Activated CD4-positive, alpha-beta T cell treated with anti-CD3 and anti-CD28 coated beads, Interleukin-2, amount 50 U/mL, for 16 hours (primary cell): ENCODE data around the gene AMBRA1.
A peak's percentile ranks its signal among the peaks of the same experiment; 100 is the strongest.
"Not testable (repeated sequence)": the region's sequence is repeated elsewhere in the genome, so short reads cannot be mapped to it uniquely, and the experiment has no call there.

ENCODE experiments used
- DNase-seq: peaks from one replicate; pipeline ENCODE4 v3.0.0-alpha.2; 2020

AMBRA1 gene

GRCh38 chr11:46616551-46617133 lies 22.8 kb upstream of the AMBRA1 start:
- DNase-seq, result peak; percentile 26

GRCh38 chr11:46615756-46616155 lies 21.9 kb upstream of the AMBRA1 start:
- no peak for DNase-seq

- no peak for DNase-seq
These were observed 18.5 kb upstream of the AMBRA1 start for GRCh38 chr11:46612326-46612725.

DNA sequence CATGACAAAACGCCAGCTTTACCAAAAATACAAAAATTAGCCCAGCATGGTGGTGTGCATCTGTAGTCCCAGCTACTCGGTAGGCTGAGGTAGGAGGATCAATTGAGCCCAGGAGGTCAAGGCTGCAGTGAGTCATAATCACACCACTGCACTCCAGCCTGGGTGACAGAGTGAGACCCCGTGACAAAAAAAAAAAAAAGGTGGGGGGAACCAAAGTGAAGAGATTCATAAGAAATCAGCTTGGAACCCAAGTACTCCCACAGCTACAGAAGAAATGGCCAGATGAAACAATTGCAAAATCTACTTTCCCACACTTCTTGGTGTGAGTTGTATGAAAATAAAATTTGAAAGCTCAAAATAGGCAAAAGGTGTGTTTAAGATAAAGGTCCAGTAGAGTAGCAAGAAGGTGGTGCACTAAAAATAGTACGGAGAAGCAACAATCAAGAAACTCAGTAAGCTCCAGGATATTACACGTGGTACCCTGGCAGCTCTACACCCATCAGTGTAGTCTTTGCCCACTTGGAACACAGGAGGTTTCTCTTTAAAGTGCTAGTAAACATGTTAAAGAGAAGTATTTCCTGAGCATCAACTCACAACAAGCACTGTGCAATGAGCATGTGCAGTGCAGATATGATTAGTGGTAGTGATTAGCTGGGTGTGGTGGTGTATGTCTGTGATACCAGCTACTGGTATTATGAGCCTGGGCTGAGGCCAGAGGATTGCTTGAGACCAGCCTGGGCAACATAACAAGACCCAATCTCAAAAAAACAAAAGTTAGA lies 17.9 kb upstream of the AMBRA1 start:
- DNase-seq, result no peak

DNA sequence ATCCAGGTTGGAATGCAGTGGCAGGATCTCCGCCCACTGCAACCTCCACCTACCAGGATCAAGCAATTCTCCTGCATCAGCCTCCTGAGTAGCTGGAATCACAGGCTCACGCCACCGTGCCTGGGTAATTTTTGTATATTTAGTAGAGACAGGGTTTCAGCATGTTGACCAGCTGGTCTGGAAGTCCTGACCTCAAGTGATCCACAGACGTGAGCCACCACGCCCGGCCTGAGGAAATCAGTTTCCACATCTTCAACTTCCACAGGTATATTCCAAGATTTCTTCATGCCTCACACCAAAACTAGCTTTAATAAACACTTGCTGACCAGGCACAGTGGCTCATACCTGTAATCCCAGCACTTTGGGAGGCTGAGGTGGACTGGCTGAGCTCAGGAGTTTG lies 15.6 kb upstream of the AMBRA1 start:
- no peak for DNase-seq

DNA sequence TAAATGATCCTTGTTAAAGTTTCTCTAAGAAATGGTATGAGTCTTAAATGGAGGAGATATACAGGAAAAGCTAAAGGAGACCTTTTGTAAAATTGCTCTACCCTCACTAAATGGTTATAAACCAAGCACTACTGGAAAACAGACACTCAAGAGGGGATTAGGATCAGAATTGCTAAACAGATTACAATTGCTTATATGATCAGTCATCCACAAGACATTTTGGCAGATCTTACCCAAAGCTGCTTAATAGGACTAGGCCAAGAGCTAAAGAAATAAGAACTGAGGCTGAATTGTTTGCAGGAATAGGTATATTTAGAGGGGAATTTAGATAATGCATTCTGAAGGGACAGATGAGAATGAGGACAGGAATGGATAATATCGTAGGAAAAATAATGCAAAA lies 13.7 kb upstream of the AMBRA1 start:
- no peak for DNase-seq

DNA sequence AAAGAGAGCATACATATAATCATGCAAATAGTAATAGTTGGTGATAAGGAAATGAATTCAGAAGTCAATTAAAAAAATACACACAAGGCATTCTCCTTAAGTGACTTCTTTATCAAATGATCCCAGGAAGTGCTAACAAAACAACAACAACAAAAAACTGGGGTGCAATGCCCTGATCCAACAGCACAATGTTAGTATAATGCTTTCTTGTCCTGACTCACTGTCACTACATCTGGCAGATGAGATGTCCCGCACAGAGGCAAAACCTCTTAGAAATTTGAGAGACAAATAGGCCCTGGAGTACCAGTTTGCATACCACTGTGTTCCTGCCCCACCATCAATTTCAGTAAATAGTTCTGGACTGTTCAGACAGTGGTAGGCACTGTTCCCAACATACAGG lies 11.0 kb upstream of the AMBRA1 start:
- DNase-seq, result no peak

DNA sequence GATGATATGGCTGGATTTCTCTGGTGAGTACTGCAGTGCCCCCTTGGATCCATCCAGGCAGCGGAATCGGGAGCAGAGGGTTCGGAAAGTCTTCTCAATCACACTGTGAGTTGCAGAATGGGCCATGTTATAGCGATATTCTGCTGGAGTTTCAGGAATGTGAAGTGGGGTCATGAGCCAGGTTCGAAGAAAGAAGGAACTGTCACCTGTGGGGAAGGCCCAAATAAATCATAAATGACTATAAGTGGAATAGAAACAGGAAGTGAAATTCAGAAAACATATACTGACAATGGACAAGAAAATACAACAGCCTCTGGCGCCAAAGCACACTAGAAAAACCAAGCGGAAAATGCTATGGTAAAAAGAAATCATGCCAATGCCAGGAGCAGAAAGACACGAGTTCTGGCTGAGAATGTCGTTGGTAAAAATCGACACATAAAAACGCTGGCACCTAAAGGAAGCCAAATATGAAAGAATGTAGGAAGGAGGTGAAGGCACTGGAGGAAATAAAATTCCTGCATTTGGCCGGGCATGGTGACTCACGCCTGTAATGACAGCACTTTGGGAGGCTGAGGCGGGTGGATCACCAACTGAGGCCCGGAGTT lies 10.0 kb upstream of the AMBRA1 start:
- no peak for DNase-seq

DNA sequence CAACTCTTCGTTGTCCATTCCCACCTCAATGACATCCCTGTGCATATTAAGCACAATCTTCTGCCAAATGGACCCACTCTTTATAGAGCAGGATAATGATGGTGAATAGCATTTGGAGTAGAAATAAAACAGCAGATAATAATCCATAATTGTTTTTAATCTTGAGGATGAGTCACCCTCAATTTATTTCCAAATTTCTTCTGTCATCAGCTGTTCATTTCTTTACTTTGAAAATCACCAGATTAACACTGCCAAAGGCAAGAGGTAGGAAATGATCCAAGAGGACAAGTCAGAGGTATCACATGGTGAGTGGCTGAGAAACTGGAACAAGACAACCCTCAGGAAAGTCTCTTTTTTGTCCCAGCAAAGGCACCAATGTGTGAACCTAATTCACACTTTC lies 7.3 kb upstream of the AMBRA1 start:
- no peak for DNase-seq

DNA sequence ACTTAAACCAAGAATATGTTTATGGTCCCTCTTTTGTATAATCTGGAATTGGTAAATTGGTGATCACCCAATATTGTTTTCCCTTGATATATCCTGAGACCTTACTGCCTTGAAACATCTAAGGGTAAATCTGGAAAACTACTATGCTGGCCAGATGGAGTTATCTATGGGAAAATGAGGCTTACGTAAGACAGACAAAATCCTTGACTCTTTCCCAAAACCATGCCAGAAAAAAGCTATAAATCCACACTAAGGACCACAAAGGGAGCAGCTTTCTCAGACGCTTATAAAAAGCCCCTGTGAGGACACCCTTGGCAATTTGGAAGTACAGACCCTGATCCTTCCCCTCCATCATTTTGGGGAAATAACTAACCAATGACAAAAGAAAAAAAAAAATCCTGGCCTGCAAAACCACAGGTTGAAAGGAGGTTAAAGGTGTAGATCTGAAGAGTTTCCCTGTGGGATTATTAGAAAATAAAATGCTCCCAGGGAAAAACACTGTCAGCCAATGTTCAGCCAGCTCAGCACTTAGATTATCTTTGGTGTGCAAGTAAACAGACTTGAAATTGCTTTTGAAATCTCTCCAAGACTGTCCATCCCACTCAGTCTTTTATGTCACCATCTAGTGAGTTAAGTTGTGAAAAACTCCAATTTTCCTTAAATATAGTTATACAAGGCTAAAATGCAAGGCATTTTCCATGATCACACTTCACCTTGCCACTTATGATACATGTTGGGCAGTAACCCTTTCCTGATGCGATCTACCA lies 6.6 kb upstream of the AMBRA1 start:
- no peak for DNase-seq

DNA sequence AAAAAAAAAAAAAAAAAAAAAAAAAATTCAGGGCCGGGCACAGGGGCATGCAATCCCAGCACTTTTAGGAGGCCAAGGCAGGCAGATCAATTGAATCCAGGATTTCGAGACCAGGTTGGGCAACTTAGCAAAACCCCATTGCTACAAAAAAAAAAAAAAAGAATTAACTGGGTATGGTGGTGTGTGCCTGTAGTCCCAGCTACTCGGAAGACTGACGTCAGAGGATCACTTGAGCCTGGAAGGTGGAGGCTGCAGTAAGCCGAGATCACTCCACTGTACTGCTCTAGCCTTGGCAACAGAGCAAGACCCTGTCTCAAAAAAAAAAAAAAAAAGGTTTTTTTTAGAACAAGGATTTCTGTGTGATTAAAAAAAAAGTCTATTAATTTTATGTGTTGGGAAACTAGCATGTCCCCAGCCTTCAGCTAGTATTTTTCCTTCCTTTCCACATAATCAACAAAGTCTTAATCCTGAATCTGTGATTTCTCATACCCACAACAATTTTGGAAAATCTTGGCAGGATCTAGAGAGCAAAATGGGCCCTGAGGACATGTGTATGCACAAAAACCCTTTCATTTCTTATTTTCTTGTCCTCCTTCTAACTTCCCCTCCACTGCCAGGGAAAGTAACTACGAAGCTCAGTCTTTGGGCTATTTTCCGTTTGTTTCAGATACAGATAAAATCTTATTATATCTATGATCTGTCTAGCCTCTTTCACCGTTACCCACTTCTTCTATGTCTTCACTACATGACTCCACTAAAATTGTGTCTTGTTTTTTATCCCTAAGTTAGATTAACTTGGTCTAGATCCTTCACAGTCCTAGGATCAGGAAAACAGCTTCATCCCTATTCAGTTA lies 5.7 kb upstream of the AMBRA1 start:
- no peak for DNase-seq

- peak; percentile 52 for DNase-seq
These were observed 3.9 kb upstream of the AMBRA1 start for GRCh38 chr11:46597609-46598219.

DNA sequence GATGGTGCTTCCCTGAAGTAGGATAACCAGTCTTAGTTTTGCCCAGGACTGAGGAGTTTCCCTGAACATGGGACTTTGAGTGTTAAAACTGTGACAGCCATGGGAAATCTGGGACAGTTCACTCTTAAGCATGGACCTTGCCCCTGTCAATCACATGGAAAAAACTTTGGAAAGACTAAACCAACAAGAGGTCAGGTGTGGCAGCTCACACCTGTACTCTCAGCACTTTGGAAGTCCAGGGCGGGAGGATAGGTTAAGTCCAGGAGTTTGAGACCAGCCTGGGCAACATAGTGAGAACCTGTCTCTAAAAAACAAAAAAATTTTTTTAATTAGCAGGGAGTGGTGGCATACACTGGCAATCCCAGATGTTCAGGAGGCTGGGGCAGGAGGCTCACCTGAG lies 3.3 kb upstream of the AMBRA1 start:
- DNase-seq, result no peak

DNA sequence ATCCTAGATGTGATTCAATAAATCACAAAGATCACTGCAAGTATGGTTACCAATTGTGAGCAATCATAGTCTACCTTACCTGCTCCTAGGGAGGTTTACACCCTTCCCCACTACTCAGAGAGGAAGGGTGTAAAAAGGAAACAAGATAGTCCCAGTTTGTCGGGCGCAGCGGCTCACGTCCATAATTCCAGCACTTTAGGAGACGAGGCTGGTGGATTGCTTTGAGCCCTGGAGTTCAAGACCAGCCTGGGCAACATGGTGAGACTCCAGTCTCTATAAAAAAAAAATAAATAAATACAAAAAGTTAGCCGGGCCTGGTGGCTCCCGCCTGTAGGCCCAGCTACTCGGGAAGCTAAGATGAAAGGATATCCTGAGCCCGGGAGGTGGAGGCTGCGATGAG lies 962 bp upstream of the AMBRA1 start:
- no peak for DNase-seq

- no peak for DNase-seq
These were observed 514 bp upstream of the AMBRA1 start for GRCh38 chr11:46594374-46594700.

DNA sequence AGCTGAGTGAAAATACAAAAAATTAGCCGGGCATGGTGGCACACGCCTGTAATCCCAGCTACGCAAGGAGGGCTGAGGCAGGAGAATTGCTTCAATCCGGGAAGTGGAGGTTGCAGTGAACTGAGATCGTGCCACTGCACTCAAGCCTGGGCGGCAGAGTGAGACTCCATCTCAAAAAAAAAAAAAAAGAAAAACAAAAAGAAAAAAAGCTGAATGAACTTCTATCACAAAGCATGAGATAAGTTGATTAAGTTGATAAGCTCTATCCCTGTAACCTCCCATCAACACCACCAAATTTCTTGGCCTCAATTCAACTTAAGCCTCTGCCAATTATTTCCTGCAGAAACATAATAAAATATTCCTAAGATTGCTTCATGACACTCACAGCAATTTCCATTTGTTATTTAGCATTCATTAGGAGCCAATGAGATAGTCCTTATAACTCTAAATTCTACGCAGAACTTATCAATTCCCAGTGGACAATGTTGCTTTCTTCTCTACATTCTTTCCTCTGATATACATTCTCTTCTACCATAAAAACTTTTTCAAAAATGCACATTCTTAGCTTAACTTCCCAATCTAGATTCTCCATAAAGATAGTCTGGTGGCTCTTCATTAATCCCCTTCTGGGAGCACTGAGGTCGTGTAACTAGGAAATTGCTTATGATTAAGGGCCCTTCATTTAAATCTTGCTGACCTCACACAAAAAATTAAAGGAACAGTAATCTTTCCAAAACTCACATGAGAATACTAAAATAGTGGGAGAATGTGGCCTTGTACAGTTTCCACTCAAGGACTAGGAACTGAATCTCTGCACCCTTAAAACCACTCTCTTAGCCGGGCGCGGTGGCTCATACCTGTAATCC lies 2.9 kb downstream of the AMBRA1 start:
- no peak for DNase-seq

- DNase-seq, result no peak
These were observed 4.9 kb downstream of the AMBRA1 start for GRCh38 chr11:46588915-46589314.

DNA sequence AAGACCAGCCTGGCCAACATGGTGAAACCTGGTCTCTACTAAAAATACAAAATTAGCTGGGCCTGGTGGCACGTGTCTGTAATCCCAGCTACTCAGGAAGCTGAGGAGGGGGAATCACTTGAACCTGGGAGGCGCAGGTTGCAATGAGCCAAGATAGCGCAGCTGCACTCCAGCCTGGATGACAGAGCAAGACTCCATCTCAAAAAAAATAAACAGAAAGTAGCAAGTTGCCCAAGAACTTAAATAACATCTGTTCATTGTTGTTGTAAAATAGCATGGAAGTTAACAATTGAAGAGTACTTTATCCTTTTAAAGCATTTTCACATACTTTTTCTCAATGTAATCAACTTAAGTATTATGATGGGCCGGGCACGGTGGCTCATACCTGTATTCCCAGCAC lies 5.7 kb downstream of the AMBRA1 start:
- no peak for DNase-seq

DNA sequence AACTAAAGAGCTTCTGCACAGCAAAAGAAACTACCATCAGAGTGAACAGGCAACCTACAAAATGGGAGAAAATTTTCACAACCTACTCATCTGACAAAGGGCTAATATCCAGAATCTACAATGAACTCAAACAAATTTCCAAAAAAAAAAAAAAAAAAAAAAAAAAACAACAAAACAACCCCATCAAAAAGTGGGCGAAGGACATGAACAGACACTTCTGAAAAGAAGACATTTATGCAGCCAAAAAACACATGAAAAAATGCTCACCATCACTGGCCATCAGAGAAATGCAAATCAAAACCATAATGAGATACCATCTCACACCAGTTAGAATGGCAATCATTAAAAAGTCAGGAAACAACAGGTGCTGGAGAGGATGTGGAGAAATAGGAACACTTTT lies 10.3 kb downstream of the AMBRA1 start:
- not testable (repeated sequence) for DNase-seq

- no peak for DNase-seq
These were observed 11.2 kb downstream of the AMBRA1 start for GRCh38 chr11:46582588-46582987.

DNA sequence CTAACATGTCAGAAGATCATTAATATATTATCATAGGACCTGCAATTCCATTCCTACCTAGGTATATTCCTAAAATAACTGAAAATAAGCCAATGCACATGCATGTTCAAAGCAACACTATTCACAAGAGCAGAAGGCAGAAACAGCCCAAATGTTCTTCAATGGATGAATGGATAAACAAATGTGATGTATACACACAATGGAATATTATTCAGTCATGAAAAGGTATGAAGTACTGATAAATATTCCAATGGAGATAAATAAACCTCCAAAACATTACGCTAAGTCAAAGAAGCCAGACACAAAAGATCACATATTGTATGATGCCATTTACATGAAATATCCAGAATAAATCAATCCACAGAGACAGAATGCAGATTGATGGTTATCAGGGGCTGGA lies 16.8 kb downstream of the AMBRA1 start:
- no peak for DNase-seq
